GM06990 (cell line): Measurements from ENCODE around the gene AJUBA.

Source experiments
- DNase-seq: peaks from one replicate; pipeline ENCODE4 v3.0.0-alpha.2; 2011; ENCODE audit not compliant: insufficient read length; ENCODE audit errors: extremely low read depth
- H3K27me3 ChIP-seq: replicated peaks from 2 replicates; pipeline ENCODE4 v1.6.0; 2011; ENCODE audit warnings: low read length; ENCODE audit not compliant: control insufficient read depth, insufficient read depth
- H3K36me3 ChIP-seq: 2 replicates; pipeline ENCODE4 v1.5.1; 2011; ENCODE audit warnings: low read length; ENCODE audit not compliant: control insufficient read depth, insufficient read depth
- H3K4me3 ChIP-seq: replicated peaks from 2 replicates; pipeline ENCODE4 v1.5.1; 2011; ENCODE audit warnings: low read depth, mild to moderate bottlenecking, control low read depth, low read length
- TF ChIP-seq, protein P1 (sequence below): IDR thresholded peaks from 2 replicates; pipeline ENCODE4 v1.5.1; 2011; ENCODE audit warnings: low read length, control low read depth, mild to moderate bottlenecking, inconsistent platforms; ENCODE audit not compliant: insufficient read depth, poor library complexity, severe bottlenecking

AJUBA gene

GRCh38 chr14:23023795-23024152, 41.4 kb upstream of the AJUBA start:
- no peak for DNase-seq
- peaks cover 10% of the 10 kb centered on the region for H3K36me3 ChIP-seq
- TF ChIP-seq, protein P1, sequence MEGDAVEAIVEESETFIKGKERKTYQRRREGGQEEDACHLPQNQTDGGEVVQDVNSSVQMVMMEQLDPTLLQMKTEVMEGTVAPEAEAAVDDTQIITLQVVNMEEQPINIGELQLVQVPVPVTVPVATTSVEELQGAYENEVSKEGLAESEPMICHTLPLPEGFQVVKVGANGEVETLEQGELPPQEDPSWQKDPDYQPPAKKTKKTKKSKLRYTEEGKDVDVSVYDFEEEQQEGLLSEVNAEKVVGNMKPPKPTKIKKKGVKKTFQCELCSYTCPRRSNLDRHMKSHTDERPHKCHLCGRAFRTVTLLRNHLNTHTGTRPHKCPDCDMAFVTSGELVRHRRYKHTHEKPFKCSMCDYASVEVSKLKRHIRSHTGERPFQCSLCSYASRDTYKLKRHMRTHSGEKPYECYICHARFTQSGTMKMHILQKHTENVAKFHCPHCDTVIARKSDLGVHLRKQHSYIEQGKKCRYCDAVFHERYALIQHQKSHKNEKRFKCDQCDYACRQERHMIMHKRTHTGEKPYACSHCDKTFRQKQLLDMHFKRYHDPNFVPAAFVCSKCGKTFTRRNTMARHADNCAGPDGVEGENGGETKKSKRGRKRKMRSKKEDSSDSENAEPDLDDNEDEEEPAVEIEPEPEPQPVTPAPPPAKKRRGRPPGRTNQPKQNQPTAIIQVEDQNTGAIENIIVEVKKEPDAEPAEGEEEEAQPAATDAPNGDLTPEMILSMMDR: no peak

GRCh38 chr14:23023022-23023794, 40.9 kb upstream of the AJUBA start:
- H3K27me3 ChIP-seq: no peaks in the 10 kb centered on the region
- DNase-seq: no peak
- H3K4me3 ChIP-seq: no peak overlapping the region
- peaks cover 10% of the 10 kb centered on the region for H3K36me3 ChIP-seq
- TF ChIP-seq, protein P1: no peak

More at GRCh38 chr14:23023795-23024152, 41.4 kb upstream of the AJUBA start:
- Histone ChIP-seq H3K4me3 (no peak overlapping the region), H3K27me3 (no peaks in the 10 kb centered on the region)

GRCh38 chr14:23021889-23022442, 39.6 kb upstream of the AJUBA start:
- Histone ChIP-seq H3K27me3 (no peaks in the 10 kb centered on the region), H3K36me3 (peaks cover 10% of the 10 kb centered on the region), H3K4me3 (no peak overlapping the region)
- no peak for DNase-seq
- TF ChIP-seq, protein P1: no peak

DNA sequence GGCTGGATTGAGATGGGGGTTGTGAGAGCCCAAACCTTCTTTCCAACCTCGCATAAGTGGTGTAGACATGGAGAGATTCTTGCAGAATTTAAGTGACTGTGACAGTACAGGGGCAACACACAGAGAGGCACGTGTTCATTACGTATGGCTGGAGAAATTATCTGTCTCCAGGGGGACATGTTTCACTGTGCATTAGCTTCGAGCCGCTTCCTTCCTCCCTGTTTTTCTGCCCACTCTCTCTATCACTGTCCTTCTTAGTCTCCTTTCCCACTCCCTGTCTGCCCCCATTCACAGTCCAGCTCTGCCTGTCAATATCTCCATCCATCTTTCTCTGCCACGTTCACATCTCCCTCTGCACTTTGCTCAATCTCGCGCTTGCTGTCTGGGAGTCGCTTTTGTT, 39.1 kb upstream of the AJUBA start:
- no peak for DNase-seq

GRCh38 chr14:23020143-23021128, 38.1 kb upstream of the AJUBA start:
- no peak for DNase-seq
- no peaks in the 10 kb centered on the region for H3K27me3 ChIP-seq
- TF ChIP-seq, protein P1: no peak

More for the DNA sequence above, 39.1 kb upstream of the AJUBA start:
- Histone ChIP-seq H3K4me3 (no peak overlapping the region), H3K27me3 (no peaks in the 10 kb centered on the region), H3K36me3 (peaks cover 10% of the 10 kb centered on the region)
- TF ChIP-seq, protein P1: no peak

More at GRCh38 chr14:23020143-23021128, 38.1 kb upstream of the AJUBA start:
- Histone ChIP-seq H3K36me3 (peaks cover 9% of the 10 kb centered on the region), H3K4me3 (no peak overlapping the region)
